PFSK-1 (cell line): ENCODE data around the gene GBF1.
A peak's percentile ranks its signal among the peaks of the same experiment; 100 is the strongest.

ENCODE experiments used
- FOXP2 ChIP-seq: optimal IDR thresholded peaks from 2 replicates; pipeline ENCODE3; 2011; ENCODE audit warnings: borderline replicate concordance, control low read depth, inconsistent platforms; ENCODE audit not compliant: insufficient read depth; ENCODE audit errors: extremely low read length, extremely low read depth
- POLR2AphosphoS5 ChIP-seq: IDR thresholded peaks from 2 replicates; pipeline ENCODE4 v1.6.1; 2012; ENCODE audit warnings: low read depth, mild to moderate bottlenecking, control low read depth, low read length, moderate library complexity
- REST ChIP-seq, 2 experiments: IDR thresholded peaks; 2 replicates each; pipeline versions ENCODE4 v1.6.1 to v1.8.0; 2011 to 2012; ENCODE audit warnings: low read depth in 2 of 2, low read length in 2 of 2, control low read depth in 1 of 2, inconsistent platforms in 1 of 2, mild to moderate bottlenecking in 1 of 2, moderate library complexity in 1 of 2; ENCODE audit not compliant: insufficient read depth in 1 of 2
- SIN3A ChIP-seq: IDR thresholded peaks from 2 replicates; pipeline ENCODE4 v1.6.1; 2012; ENCODE audit warnings: mild to moderate bottlenecking, low read length, moderate library complexity, borderline replicate concordance; ENCODE audit not compliant: insufficient read depth
- TAF1 ChIP-seq: IDR thresholded peaks from 2 replicates; pipeline ENCODE4 v1.6.1; 2012; ENCODE audit warnings: low read length, control low read depth, borderline replicate concordance; ENCODE audit not compliant: insufficient read depth

Gene GBF1

DNA sequence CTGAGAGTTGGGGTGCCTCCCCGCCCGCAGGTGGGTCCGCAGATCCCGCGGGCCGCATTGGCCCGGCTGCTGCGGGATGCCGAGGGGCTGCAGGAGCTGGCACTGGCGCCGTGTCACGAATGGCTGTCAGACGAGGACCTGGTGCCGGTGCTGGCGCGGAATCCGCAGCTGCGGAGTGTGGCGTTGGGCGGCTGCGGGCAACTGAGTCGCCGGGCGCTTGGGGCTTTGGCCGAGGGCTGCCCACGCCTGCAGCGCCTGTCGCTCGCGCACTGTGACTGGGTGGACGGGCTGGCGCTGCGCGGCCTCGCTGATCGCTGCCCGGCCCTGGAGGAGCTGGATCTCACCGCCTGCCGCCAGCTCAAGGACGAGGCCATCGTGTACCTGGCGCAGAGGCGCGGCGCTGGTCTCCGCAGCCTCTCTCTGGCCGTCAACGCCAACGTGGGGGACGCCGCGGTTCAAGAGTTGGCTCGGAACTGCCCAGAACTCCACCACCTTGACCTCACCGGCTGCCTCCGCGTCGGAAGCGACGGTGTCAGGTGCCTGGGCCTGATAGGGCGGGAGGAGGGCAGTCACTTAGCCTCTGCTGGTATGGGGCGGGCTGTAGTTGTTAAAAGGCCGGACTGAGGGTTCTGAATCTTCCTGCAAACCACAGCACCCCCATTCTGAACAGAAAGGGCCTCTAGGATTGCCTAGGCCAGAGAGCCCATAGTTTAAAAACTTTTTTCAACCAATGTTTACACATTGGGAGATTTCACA is 176.6 kb downstream of the GBF1 start:
- TF ChIP-seq FOXP2 = peak; percentile 35
- no peak for TF ChIP-seq TAF1

GRCh38 chr10:102422545-102423129 is 177.3 kb downstream of the GBF1 start:
- TF ChIP-seq FOXP2 (peak; percentile 90), SIN3A (no peak), POLR2AphosphoS5 (no peak)

DNA sequence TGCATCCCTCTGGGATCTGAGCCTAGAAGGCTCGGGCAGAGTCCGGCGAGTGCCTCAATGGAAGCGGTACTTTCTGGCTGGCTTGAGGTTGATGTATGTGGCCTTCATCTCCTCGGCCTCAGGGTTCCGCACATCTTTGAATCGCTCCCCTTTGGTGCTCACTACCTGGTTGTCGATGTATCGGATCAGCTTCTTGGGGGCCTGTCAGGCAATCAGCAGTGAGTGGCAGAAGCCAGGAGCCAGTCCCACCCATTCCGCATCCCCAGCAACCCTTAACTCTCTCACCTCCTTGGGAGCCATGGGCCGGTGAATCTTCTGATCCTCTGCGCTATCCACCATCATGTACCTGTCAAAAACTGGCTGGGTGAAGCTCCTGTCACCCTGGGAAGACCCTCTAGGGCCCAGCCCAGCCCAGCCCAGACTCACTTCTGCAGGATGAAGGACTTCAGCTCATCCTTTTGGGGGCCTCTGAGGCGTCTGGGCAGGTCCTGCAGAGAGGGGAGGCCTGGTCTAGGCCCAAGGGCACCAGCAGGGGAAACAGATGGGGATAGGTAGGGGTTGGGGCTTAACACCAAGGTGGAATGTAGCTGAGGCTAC is 178.1 kb downstream of the GBF1 start:
- TF ChIP-seq POLR2AphosphoS5 = no peak
- no peak for TF ChIP-seq SIN3A
- TF ChIP-seq TAF1 = no peak
- TF ChIP-seq FOXP2 = no peak
- TF ChIP-seq REST (IDR thresholded peaks at IDR 0.05; ENCODE audit: insufficient read depth in 1 of 2, low read depth in 2 of 2, low read length in 2 of 2) = no peak

GRCh38 chr10:102424145-102424544 is 178.8 kb downstream of the GBF1 start:
- TF ChIP-seq SIN3A (no peak), REST (IDR thresholded peaks at IDR 0.05; ENCODE audit: insufficient read depth in 1 of 2, low read depth in 2 of 2, low read length in 2 of 2) (no peak), POLR2AphosphoS5 (no peak)

- TF ChIP-seq POLR2AphosphoS5 (no peak), TAF1 (no peak), REST (IDR thresholded peaks at IDR 0.05; ENCODE audit: insufficient read depth in 1 of 2, low read depth in 2 of 2, low read length in 2 of 2) (no peak), SIN3A (no peak), FOXP2 (no peak)
These were observed 179.6 kb downstream of the GBF1 start for GRCh38 chr10:102424916-102425315.

DNA sequence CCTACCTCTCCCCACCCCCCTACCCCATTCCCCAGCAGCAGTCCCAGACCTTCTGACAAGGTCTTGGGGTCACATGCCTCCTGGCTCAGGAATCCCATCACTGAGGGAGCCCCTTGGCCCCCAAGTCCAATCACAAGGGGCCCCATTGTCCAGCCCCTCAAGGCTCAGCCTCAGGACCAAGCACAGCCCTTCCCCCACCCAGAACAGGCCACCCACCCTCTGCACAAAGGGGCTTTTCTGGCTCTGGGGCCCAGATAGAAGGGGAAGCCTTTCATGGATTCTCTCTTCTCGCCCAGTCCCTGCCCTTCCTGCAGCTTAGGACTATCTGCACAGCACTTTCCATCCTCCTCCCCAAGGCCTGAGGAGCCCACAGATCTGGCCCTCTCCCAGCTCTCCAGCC is 180.1 kb downstream of the GBF1 start:
- no peak for TF ChIP-seq REST (IDR thresholded peaks at IDR 0.05; ENCODE audit: insufficient read depth in 1 of 2, low read depth in 2 of 2, low read length in 2 of 2)
- no peak for TF ChIP-seq TAF1
- TF ChIP-seq POLR2AphosphoS5 = no peak
- TF ChIP-seq FOXP2 = no peak
- no peak for TF ChIP-seq SIN3A
